Hepatocyte (in vitro differentiated cells): ENCODE data around the gene PRSS57. TPM values are rescaled to one million over a fixed set of nuclear protein-coding genes. Genes with fewer than 3 reads are reported as not detected.

Experiments
- DNase-seq: peaks from one replicate; pipeline ENCODE4 v3.0.0-alpha.2; 2016; ENCODE audit warnings: low spot score
- H2AFZ ChIP-seq: fragments of 200-600 bp; sonication (generic); 2 replicates; pipeline ENCODE4 v1.6.0; 2016; ENCODE audit warnings: antibody characterized with exemption, mild to moderate bottlenecking
- H3K27ac ChIP-seq: fragments of 200-600 bp; sonication (generic); 2 replicates; pipeline ENCODE4 v1.5.1; 2016; ENCODE audit warnings: mild to moderate bottlenecking
- H3K27me3 ChIP-seq: fragments of 200-600 bp; sonication (generic); 2 replicates; pipeline ENCODE4 v1.6.1; 2016
- H3K36me3 ChIP-seq: fragments of 200-600 bp; sonication (generic); replicated peaks from 2 replicates; pipeline ENCODE4 v1.5.1; 2016; ENCODE audit warnings: low read depth; ENCODE audit not compliant: insufficient read depth
- H3K4me1 ChIP-seq: fragments of 200-600 bp; sonication (generic); 2 replicates; pipeline ENCODE4 v1.5.1; 2016; ENCODE audit warnings: mild to moderate bottlenecking, moderate library complexity; ENCODE audit not compliant: insufficient read depth
- H3K4me2 ChIP-seq: fragments of 200-600 bp; sonication (generic); 2 replicates; pipeline ENCODE4 v1.6.0; 2016
- H3K4me3 ChIP-seq: fragments of 200-600 bp; sonication (generic); 2 replicates; pipeline ENCODE4 v1.5.1; 2016; ENCODE audit warnings: mild to moderate bottlenecking
- H3K79me2 ChIP-seq: fragments of 200-600 bp; sonication (generic); 2 replicates; pipeline ENCODE4 v1.6.0; 2017; ENCODE audit warnings: mild to moderate bottlenecking
- H3K9me2 ChIP-seq: fragments of 200-600 bp; sonication (generic); replicated peaks from 2 replicates; pipeline ENCODE4 v1.6.0; 2017; ENCODE audit warnings: mild to moderate bottlenecking; ENCODE audit not compliant: insufficient read depth
- H3K9me3 ChIP-seq: fragments of 200-600 bp; sonication (generic); 2 replicates; pipeline ENCODE4 v1.5.1; 2016; ENCODE audit warnings: low read depth, mild to moderate bottlenecking
- H4K20me1 ChIP-seq: fragments of 200-600 bp; sonication (generic); 2 replicates; pipeline ENCODE4 v1.6.0; 2016; ENCODE audit warnings: mild to moderate bottlenecking; ENCODE audit not compliant: insufficient read depth, poor library complexity, severe bottlenecking
- EZH2 ChIP-seq: fragments of 200-600 bp; sonication (generic); IDR thresholded peaks from 2 replicates; pipeline ENCODE4 v1.6.1; 2016; ENCODE audit warnings: antibody characterized with exemption, mild to moderate bottlenecking, borderline replicate concordance
- EZH2phosphoT487 ChIP-seq: fragments of 200-600 bp; sonication (generic); IDR thresholded peaks from one replicate; pipeline ENCODE4 v1.6.1; 2018; ENCODE audit warnings: antibody characterized with exemption, mild to moderate bottlenecking, low read depth, moderate library complexity; ENCODE audit not compliant: unreplicated experiment, severe bottlenecking
- whole genome bisulfite sequencing: methylation state at CpG from one replicate; pipeline ENCODE4 v1.1.6; 2016; ENCODE audit warnings: low lambda C conversion rate; ENCODE audit errors: missing lambda C conversion rate; 5-methylcytosine and 5-hydroxymethylcytosine counted together
- polyA plus RNA-seq: library from polyadenylated mRNA; unstranded; fragments of >200 nt; fragmentation: Nextera tagmentation; extraction: Ambion mirVana; gene quantifications from 2 replicates; pipeline ENCODE4 v1.2.1, GENCODE V29; 2016
- total RNA-seq: library from RNA; depleted of rRNA; stranded (reverse); fragments of >200 nt; gene quantifications from 2 replicates; pipeline ENCODE4 v1.2.3, GENCODE V29; 2014
- TF ChIP-seq, protein P1 (sequence below): fragments of 200-600 bp; sonication (generic); IDR thresholded peaks from 2 replicates; pipeline ENCODE4 v1.5.1; 2016; ENCODE audit warnings: antibody characterized with exemption, mild to moderate bottlenecking; ENCODE audit not compliant: poor library complexity

The PRSS57 gene
- total and polyA plus RNA-seq, 2 experiments from 2014 or later = 1.2 to 2.4 TPM

DNA sequence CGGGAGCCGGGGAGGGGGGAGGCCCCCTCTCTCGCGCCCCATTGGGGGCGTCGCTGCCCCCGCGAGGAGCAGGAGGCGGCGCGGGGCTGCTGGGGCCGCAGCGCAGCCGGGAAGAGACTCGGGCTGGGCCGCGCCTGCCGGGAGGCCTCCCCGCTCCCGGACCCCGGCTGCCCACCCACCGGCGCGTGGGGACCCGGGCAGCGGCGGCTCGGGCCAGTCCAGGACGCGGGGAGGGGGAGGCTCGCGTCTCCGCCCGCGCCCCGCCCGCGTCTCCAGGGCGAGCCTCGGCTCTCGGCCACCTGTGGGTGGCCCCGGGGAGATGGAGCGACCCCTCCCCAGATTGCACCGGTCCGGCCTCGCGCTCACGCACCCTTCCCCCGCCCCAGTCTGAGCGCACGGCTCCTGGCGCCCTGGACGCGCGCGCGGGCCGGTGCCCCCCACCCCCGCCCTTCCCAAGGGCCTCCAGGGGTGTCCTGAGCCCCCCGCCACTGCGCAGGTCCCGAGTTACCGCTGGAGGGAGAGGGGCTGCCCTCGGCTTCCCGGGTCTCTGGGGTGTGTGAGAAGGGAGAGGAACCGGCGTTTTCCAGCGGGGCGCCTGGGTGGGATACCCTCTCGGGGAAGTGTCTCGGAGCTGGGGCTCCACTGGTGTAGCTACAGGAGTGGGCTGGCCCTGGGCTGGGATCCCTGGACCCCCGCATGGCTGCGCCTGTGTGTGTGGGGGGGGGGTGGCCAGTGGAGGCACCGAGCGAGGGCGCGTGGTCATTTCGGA is 14.1 kb upstream of the PRSS57 start:
- Histone ChIP-seq H3K9me2 (no peaks in the 10 kb centered on the region), H2AFZ (no peak overlapping the region), H3K27ac (peak overlapping the region; percentile 71), H3K79me2 (peaks cover 45% of the 10 kb centered on the region), H3K4me3 (peak overlapping the region; percentile 85), H3K9me3 (no peaks in the 10 kb centered on the region), H3K4me1 (peaks cover 19% of the 10 kb centered on the region), H4K20me1 (no peaks in the 10 kb centered on the region), H3K27me3 (no peaks in the 10 kb centered on the region), H3K4me2 (peak overlapping the region; percentile 98), H3K36me3 (no peaks in the 10 kb centered on the region)
- WGBS = 21% methylated on average over 20 of the region's 78 CpGs
- TF ChIP-seq EZH2phosphoT487 (no peak), EZH2 (no peak)
- TF ChIP-seq, protein P1, sequence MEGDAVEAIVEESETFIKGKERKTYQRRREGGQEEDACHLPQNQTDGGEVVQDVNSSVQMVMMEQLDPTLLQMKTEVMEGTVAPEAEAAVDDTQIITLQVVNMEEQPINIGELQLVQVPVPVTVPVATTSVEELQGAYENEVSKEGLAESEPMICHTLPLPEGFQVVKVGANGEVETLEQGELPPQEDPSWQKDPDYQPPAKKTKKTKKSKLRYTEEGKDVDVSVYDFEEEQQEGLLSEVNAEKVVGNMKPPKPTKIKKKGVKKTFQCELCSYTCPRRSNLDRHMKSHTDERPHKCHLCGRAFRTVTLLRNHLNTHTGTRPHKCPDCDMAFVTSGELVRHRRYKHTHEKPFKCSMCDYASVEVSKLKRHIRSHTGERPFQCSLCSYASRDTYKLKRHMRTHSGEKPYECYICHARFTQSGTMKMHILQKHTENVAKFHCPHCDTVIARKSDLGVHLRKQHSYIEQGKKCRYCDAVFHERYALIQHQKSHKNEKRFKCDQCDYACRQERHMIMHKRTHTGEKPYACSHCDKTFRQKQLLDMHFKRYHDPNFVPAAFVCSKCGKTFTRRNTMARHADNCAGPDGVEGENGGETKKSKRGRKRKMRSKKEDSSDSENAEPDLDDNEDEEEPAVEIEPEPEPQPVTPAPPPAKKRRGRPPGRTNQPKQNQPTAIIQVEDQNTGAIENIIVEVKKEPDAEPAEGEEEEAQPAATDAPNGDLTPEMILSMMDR = no peak
- peak; percentile 42 for DNase-seq

DNA sequence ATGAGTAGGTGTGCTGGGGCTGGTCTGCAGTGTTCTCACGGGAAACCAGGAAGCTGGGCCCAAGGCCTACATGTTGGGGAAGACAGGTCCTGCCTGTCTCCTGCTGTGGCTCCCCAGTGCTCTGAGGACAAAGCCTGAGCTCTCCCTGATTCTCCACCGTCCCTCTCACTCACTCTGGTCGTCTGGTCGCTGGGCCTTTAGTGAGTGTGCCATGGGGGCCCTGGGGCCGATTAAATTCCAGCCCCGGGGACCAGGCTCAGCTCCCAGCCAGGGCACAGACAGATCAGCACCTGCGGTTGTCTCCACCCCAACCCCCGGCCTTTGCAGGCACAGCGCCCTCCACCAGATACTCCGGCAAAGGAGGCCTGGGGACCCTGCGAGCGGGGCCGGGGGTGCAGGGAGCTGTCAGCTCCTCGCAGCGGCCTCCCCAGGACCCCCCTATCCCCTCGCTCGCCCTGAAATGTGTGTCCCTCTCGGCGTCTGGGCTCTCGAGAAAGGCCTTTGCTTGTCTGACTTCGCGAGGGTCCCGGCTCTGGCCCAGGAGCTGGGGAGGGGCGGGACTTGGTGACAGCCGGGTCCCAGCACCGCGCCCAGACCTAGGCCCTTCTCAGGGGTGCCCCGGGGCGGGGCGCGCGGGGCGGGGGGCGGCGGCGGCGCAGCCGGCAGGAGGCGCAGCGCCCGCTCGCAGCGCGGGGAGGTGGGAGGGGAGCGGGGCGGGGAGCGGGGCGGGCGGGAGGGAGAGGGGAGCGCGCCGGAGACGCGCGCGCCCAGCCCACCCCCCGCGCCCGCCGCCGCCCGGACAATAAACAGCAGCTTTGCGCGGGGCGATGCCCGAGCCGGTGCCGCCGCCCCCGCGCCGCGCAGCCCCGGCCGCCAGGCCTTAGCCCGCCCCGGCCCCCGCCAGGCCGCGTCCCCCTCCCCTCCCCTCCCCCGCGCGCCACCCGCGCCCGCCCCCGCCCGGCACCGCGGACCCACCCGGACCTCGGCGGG is 13.2 kb upstream of the PRSS57 start, which contains the start of gene PALM:
Gene PALM (plus strand): TSS at position 782 of the 990 bp plus-strand sequence. CDS start 212 bp downstream, outside the sequence.
- no peaks in the 10 kb centered on the region for H3K36me3 ChIP-seq
- TF ChIP-seq, protein P1 = peak; percentile 31
- no peak for TF ChIP-seq EZH2phosphoT487
- peak within 1 kb of the TSS; percentile 98 for H3K4me2 ChIP-seq
- no peaks in the 10 kb centered on the region for H4K20me1 ChIP-seq
- no peaks in the 10 kb centered on the region for H3K9me2 ChIP-seq
- peak; percentile 80 for DNase-seq
- H3K27me3 ChIP-seq = no peaks in the 10 kb centered on the region
- H3K27ac ChIP-seq = peak within 1 kb of the TSS; percentile 75
- H3K9me3 ChIP-seq = no peaks in the 10 kb centered on the region
- H2AFZ ChIP-seq = peak within 1 kb of the TSS; percentile 94
- H3K4me3 ChIP-seq = peak within 1 kb of the TSS; percentile 85
- WGBS = 44% methylated on average over 15 of the region's 93 CpGs
- peaks cover 43% of the 10 kb centered on the region for H3K79me2 ChIP-seq
- peaks cover 19% of the 10 kb centered on the region for H3K4me1 ChIP-seq

DNA sequence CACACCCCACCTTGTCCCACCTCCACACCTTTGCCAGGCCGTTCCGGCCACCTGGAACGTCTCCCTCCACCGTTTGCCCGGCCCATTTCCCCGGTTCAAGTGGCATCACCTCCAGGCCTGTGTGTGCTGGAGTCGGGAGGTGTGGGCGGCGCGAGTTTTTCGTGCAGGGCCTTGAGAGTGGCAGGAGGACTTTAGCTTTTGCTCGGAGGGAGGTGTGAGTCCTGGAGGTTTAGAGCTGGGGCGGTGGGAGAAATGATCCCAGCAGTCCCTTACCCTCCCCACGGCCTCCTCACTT is 9.1 kb upstream of the PRSS57 start:
- 64% methylated on average over 14 of the region's 14 CpGs for WGBS
- H4K20me1 ChIP-seq = no peaks in the 10 kb centered on the region
- H2AFZ ChIP-seq = no peak overlapping the region
- H3K4me1 ChIP-seq = peaks cover 5% of the 10 kb centered on the region
- no peaks in the 10 kb centered on the region for H3K9me3 ChIP-seq
- no peak overlapping the region for H3K27ac ChIP-seq
- H3K79me2 ChIP-seq = peaks cover 5% of the 10 kb centered on the region
- H3K4me2 ChIP-seq = no peak overlapping the region
- no peaks in the 10 kb centered on the region for H3K27me3 ChIP-seq
- DNase-seq = no peak
- TF ChIP-seq EZH2 (no peak), EZH2phosphoT487 (no peak)
- TF ChIP-seq, protein P1 = no peak
- no peaks in the 10 kb centered on the region for H3K36me3 ChIP-seq
- H3K4me3 ChIP-seq = no peak overlapping the region
- no peaks in the 10 kb centered on the region for H3K9me2 ChIP-seq
